ENCODE measurements around the gene ICE1.
"Not testable (repeated sequence)": the region's sequence is repeated elsewhere in the genome, so short reads cannot be mapped to it uniquely, and the experiment has no call there.

ICE1 gene

GRCh38 chr5:5421961-5422818, at the start of gene ICE1:
Gene ICE1 (plus strand): TSS chr5:5422677. CDS start chr5:5422916, 239 bp downstream.
- peak; percentile 99 to 100 for DNase-seq

- no peak for DNase-seq
Observed at GRCh38 chr5:5372930-5373329, 49.5 kb upstream of the ICE1 start.

- DNase-seq: peak in 1 of 2 experiments; percentile 36
Observed at GRCh38 chr5:5373351-5373989, 49.0 kb upstream of the ICE1 start.

- DNase-seq: no peak
Observed at GRCh38 chr5:5374009-5374715, 48.3 kb upstream of the ICE1 start.

- no peak for DNase-seq
Observed at GRCh38 chr5:5377780-5378179, 44.7 kb upstream of the ICE1 start.

- no peak for DNase-seq
Observed at GRCh38 chr5:5378531-5378930, 43.9 kb upstream of the ICE1 start.

GRCh38 chr5:5380298-5380697, 42.2 kb upstream of the ICE1 start:
- no peak for DNase-seq

- no peak for DNase-seq
Observed at GRCh38 chr5:5381310-5381913, 41.1 kb upstream of the ICE1 start.

- no peak for DNase-seq
Observed at GRCh38 chr5:5383461-5383860, 39.0 kb upstream of the ICE1 start.

GRCh38 chr5:5384660-5385330, 37.7 kb upstream of the ICE1 start:
- DNase-seq: no peak

- DNase-seq: no peak
Observed at GRCh38 chr5:5385331-5385662, 37.2 kb upstream of the ICE1 start.

- no peak for DNase-seq
Observed at GRCh38 chr5:5386329-5386728, 36.1 kb upstream of the ICE1 start.

GRCh38 chr5:5387192-5387591, 35.3 kb upstream of the ICE1 start:
- DNase-seq: no peak

GRCh38 chr5:5387777-5388176, 34.7 kb upstream of the ICE1 start:
- no peak for DNase-seq

- DNase-seq: not testable (repeated sequence)
Observed at GRCh38 chr5:5390121-5390869, 32.2 kb upstream of the ICE1 start.

- DNase-seq: not testable (repeated sequence)
Observed at GRCh38 chr5:5392504-5392903, 30.0 kb upstream of the ICE1 start.

GRCh38 chr5:5394384-5394986, 28.0 kb upstream of the ICE1 start:
- DNase-seq: peak; percentile 10 to 62

GRCh38 chr5:5395093-5395492, 27.4 kb upstream of the ICE1 start:
- not testable (repeated sequence) for DNase-seq

GRCh38 chr5:5398071-5398470, 24.4 kb upstream of the ICE1 start:
- no peak for DNase-seq

GRCh38 chr5:5401095-5401494, 21.4 kb upstream of the ICE1 start:
- no peak for DNase-seq

GRCh38 chr5:5403741-5404140, 18.7 kb upstream of the ICE1 start:
- DNase-seq: no peak

- no peak for DNase-seq
Observed at GRCh38 chr5:5404381-5404780, 18.1 kb upstream of the ICE1 start.

Data from NCI-H524 (cell line).